HG03025 (cell line): ENCODE data around the gene EFNA5.
A peak's percentile ranks its signal among the peaks of the same experiment; 100 is the strongest.

ENCODE experiments used
- ATAC-seq: cut with Tn5 transposase; IDR thresholded peaks from one replicate; pipeline ENCODE4 v1.9.1; 2021; ENCODE audit warnings: mild to moderate bottlenecking, moderate library complexity; ENCODE audit not compliant: unreplicated experiment, low FRiP score

The EFNA5 gene

GRCh38 chr5:107670932-107671741 lies at the start of gene EFNA5:
TSS of gene EFNA5 (minus strand) at chr5:107670937.
- peak; percentile 35 for ATAC-seq

DNA sequence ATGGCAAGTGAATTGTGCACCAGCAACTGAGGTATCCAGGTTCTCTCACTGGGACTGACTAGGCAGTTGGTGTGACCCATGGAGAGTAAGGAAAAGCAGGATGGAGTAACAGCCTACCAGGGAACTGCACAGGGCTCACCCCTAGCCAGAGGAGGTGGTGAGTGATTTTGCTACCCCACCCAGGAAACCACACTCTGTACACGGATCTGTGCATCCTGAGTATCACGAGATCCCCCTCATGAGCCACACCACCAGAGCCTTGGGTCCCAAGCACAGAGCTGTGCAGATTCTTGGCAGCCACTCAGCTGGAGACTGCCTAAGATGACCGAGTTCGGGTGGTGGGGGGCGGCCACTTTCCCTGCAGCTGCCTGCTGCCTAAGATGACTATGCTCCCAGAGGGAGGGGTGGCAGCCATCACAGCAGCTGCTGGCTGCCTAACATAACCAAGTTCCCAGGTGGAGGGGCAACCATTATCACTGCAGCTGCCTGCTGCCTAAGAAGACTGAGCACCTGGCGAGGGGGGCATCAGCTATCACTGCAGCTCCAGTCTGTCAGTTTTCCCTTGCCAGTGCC lies 48.4 kb upstream of the EFNA5 start:
- no peak for ATAC-seq

GRCh38 chr5:107717816-107718215 lies 47.1 kb upstream of the EFNA5 start:
- ATAC-seq: no peak

- ATAC-seq: no peak
Observed at GRCh38 chr5:107713228-107713627, 42.5 kb upstream of the EFNA5 start.

DNA sequence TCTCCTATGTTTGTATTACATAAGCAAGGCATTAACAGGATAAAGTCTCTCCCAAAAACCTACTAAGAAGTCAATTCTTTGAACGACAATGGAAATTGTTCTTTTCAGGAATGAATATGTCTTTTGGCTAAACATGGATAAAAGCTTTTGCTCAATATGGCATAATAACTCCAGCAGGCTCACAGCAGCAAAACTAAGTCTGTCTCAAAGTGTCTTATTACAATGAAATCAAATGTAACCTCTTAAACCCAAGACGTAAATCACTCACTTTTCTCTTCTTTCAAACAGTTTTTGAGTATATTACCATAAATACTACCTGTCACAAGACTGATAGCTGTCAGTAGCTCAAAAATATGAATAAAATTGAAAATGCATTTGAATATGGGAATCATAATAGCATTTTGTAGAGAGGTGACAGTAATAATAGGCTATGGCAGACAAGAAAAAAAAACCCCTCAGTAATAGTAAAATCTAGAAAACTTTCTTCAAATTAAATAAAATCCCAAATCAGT lies 41.7 kb upstream of the EFNA5 start:
- no peak for ATAC-seq

GRCh38 chr5:107705402-107706014 lies 34.8 kb upstream of the EFNA5 start:
- no peak for ATAC-seq

GRCh38 chr5:107704681-107705401 lies 34.1 kb upstream of the EFNA5 start:
- ATAC-seq: no peak

DNA sequence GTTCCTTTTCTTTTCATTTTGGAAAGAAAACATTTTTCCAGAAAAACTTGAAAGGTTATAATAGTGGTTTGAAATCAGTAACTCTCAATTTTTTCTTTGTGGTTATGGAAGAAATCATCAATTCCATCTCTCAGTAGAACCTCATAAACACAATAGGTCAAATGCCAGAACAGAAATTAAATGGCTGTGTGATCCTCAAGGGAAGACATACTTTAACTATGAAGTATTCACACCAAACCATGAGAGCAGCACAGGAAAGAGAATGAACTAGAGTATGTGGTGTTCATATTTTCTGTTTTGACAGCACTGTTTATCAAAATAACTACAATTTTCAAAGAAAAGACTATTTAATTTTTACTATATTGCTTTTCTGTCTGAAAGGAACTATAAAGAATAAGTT lies 29.7 kb upstream of the EFNA5 start:
- no peak for ATAC-seq

- ATAC-seq: no peak
Observed at GRCh38 chr5:107699425-107699824, 28.7 kb upstream of the EFNA5 start.

DNA sequence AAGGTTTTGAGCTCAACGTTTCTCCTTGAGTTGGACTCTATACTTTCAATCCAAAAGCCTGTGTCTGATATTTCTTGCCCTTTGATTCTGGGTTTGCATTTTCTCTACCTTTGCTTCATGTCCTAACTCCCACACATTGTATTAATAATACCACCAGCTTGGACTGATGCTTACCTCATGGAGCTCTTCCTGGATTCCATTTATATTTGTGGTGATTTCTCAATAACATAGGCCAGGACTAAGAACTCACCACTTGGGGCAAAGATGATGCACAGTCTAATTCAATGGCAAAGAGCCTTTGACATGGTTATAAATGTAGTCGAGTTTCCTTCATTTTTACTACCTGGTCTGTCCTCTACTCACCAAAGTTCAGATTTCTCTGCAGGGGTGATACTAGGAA lies 27.5 kb upstream of the EFNA5 start:
- no peak for ATAC-seq

DNA sequence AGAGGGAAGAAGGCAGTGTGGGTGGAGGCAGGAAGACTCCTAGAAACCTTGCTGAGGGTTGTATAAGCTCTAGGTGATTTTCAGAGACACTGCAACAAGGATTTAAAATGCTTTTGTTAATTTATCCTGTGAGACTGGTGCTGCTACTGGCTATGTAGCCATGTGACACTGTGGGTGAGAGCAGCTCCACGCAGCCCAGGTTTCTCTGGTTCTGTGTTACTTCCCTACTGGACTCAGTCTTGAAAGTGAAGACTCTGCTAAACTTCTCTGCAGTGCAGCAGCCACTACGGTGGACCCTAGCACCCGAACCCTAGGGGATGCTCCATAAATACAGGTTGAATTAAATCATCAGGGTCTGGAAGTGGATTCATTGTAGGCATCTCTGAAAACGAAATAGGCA lies 25.8 kb upstream of the EFNA5 start:
- no peak for ATAC-seq

GRCh38 chr5:107696080-107696479 lies 25.3 kb upstream of the EFNA5 start:
- no peak for ATAC-seq

GRCh38 chr5:107687937-107688336 lies 17.2 kb upstream of the EFNA5 start:
- no peak for ATAC-seq

GRCh38 chr5:107687404-107687803 lies 16.7 kb upstream of the EFNA5 start:
- ATAC-seq: no peak

DNA sequence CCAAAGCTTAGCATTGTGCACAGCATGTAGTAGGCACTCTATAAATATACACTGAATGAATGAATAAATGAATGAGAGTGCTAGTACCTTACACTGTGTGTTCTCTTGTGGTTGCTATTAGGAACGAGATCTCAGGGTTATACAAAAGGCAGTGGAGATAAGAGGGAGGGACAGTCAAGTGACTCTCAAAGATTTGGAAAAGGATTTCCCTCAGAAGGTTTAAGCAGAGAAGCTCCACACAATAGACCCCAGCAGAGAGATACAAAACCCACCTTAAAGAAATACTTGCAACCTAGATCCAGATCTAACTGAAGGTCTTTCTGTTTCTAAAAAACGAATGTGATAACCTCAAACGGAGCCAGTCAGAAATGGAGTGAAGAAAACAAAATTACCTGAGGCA lies 11.8 kb upstream of the EFNA5 start:
- no peak for ATAC-seq

DNA sequence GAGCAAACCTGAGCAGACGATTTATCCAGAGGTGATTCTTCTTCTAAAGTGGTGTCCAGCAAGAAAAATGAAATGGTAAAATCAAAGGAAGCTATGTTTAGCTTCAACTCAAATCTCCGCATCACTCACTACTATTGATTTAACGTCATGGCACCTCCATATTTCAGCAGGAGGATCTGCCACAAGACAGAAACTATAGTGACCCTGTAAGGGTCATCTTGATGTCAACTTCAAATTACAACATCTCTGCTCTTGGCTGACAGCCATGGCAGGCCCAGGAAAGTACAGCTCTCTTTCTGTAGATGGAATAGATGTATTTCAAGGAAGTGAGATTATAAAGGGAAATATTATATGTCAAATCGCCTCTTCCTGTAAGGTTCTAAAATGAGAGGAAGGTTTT lies 10.1 kb upstream of the EFNA5 start:
- no peak for ATAC-seq

DNA sequence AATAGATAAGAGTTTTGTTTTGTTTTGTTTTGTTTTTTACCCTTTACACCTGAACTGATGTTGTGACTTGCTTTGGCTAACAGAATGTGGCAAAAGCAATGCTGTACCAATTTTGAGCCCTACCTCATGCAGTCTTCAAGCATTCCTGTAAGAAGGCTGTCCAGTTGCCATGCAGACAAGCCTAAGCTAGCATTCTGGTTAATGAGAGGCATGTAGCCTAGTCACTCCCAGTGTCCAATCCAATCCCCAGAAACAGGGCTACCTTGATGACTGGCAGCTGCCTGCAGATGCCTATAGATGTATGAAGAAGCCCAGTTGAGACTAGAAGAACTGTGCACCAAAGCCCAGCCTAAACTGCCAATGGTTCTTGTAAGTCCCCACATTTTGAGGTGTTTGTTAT lies 9.4 kb upstream of the EFNA5 start:
- no peak for ATAC-seq

GRCh38 chr5:107676702-107677101 lies 6.0 kb upstream of the EFNA5 start:
- no peak for ATAC-seq

DNA sequence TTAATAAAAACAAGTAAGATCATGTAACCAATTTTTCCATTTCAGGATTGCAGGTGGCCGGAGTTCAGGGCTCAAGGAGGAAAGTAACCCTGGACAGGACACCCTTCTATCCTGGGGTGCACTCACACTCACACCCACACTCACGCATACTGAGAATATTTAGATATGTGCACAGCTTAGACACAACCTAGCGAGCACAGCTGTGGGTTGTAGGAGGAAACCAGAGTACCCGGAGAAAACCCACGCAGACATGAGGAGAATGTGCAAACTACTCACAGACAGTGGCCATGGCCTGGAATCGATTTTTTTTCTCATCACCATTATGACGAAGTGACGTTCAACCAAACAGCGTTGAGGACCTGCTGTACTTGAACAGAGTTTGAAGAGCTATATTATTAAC lies 4.5 kb upstream of the EFNA5 start:
- ATAC-seq: no peak

- no peak for ATAC-seq
Observed at GRCh38 chr5:107674655-107675054, 3.9 kb upstream of the EFNA5 start.
